H1 (cell line): ENCODE results near the gene INPP4B. TPM values are rescaled to one million over a fixed set of nuclear protein-coding genes. Genes with fewer than 3 reads are reported as not detected.

Experiments
- BCL11A ChIP-seq, 2 experiments: IDR thresholded peaks; one replicate each; pipeline ENCODE4 v1.6.1; 2011; ENCODE audit warnings: low read depth in 2 of 2, low read length in 2 of 2, mild to moderate bottlenecking in 2 of 2
- CHD7 ChIP-seq: fragments of 300-600 bp; sonication (generic); IDR thresholded peaks from 2 replicates; pipeline ENCODE4 v1.7.1; 2012; ENCODE audit warnings: low read length, moderate library complexity, mild to moderate bottlenecking, inconsistent platforms; ENCODE audit not compliant: insufficient replicate concordance
- FOSL1 ChIP-seq: IDR thresholded peaks from 2 replicates; pipeline ENCODE4 v1.6.1; 2011; ENCODE audit warnings: mild to moderate bottlenecking, low read depth, low read length, moderate library complexity; ENCODE audit not compliant: insufficient read depth
- MAFK ChIP-seq: IDR thresholded peaks from 2 replicates; pipeline ENCODE4 v1.6.1; 2012; ENCODE audit warnings: low read depth, mild to moderate bottlenecking, improper control_type of control experiment, low read length
- RAD21 ChIP-seq, 2 experiments: IDR thresholded peaks in 1 of 2; conservative IDR thresholded peaks in 1 of 2; 2 replicates each; pipeline ENCODE4 v1.6.1; 2011; ENCODE audit warnings: low read depth in 2 of 2, low read length in 2 of 2, improper control_type of control experiment in 1 of 2, inconsistent platforms in 1 of 2, mild to moderate bottlenecking in 1 of 2, moderate library complexity in 1 of 2
- SP4 ChIP-seq: IDR thresholded peaks from 2 replicates; pipeline ENCODE4 v1.6.1; 2012; ENCODE audit warnings: low read length, inconsistent platforms
- SUZ12 ChIP-seq: fragments of 200-600 bp; sonication (generic); IDR thresholded peaks from 2 replicates; pipeline ENCODE4 v1.6.1; 2012; ENCODE audit warnings: mild to moderate bottlenecking, inconsistent platforms, low read length, moderate library complexity, mixed read lengths
- ZNF274 ChIP-seq: IDR thresholded peaks from 2 replicates; pipeline ENCODE4 v1.7.0; 2012; ENCODE audit warnings: low read length, borderline replicate concordance; ENCODE audit errors: extremely low read depth
- polyA plus RNA-seq, 7 experiments: library from polyadenylated mRNA; depleted of rRNA in 3 of 7; stranded (reverse) in 5 of 7; unstranded in 2 of 7; fragments of >200 nt in 5 of 7; fragments of 200-250 nt in 2 of 7; gene quantifications; 1 replicate in 5 of 7; 2 replicates in 1 of 7; 4 replicates in 1 of 7; pipeline versions ENCODE4 v1.2.1 to v1.2.3, GENCODE V29; 2011 to 2013; ENCODE audit warnings: missing spikeins in 2 of 7, mixed read lengths in 2 of 7
- total RNA-seq: library from RNA; stranded (reverse); fragmentation: NEBNext Ultra II Directional; extraction: Animal tissue kit (Norgen Biotek cat#: 25700); gene quantifications from 2 replicates; pipeline ENCODE4 v1.2.1, GENCODE V29; 2021

INPP4B gene
- total and polyA plus RNA-seq, 2 of the 8 experiments (the other 6 are each of a cell fraction or from before 2014, with no cell fraction given) = 0.11 to 0.54 TPM

GRCh38 chr4:142858446-142858845, 12.3 kb upstream of the INPP4B start (continued):
- TF ChIP-seq CHD7 (no peak), SUZ12 (no peak), MAFK (no peak), ZNF274 (no peak), SP4 (no peak), RAD21 (IDR thresholded peaks at IDR 0.05 in 1 of 2, conservative IDR thresholded peaks at IDR 0.05 in 1 of 2; ENCODE audit: low read depth in 2 of 2, low read length in 2 of 2) (no peak), BCL11A (IDR thresholded peaks at IDR 0.05; ENCODE audit: low read depth in 2 of 2, low read length in 2 of 2) (no peak), FOSL1 (no peak)
